ENCODE measurements around the gene DFFB.
A peak's percentile ranks its signal among the peaks of the same experiment; 100 is the strongest.

Gene DFFB

GRCh38 chr1:3898994-3899753 is 41.9 kb downstream of the DFFB start:
- DNase-seq = no peak

GRCh38 chr1:3899754-3900149 is 42.5 kb downstream of the DFFB start:
- DNase-seq = no peak

- peak; percentile 94 for DNase-seq
These were observed 43.1 kb downstream of the DFFB start, which contains the start of gene C1orf174 for GRCh38 chr1:3900150-3900968. Gene C1orf174, minus strand, starts transcription at chr1:3900272. Its CDS starts 86 bp downstream, at chr1:3900186.

GRCh38 chr1:3900969-3901529 is 43.8 kb downstream of the DFFB start:
- peak; percentile 75 for DNase-seq

- DNase-seq = peak; percentile 26
These were observed 44.8 kb downstream of the DFFB start for GRCh38 chr1:3902111-3902511.

DNA sequence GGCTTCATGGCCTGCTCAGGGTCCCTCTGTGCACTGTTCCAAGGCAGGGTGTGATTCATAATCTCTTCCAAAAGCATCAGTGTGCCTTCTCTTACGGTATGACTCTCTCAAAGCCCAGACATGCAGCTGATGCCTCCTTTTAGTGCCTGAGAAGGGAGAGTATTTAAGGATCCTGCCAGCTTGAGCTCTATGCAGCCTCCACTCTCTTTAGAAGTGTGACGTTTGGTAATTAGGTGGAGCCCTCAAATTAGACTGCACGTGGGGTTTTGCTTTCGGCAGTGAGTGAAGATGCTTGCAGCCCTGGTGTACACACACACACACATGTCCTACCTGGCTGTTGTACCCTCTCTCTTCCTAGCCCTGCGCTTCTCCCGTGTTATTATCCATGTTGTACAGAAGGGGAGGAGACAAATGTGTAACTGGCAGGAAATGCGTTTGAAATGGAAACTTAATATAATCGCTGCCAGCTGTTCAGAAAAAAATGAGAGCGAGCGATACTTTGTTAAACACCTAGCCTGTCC is 45.4 kb downstream of the DFFB start:
- no peak for DNase-seq

- DNase-seq = no peak
These were observed 46.1 kb downstream of the DFFB start for GRCh38 chr1:3903141-3904005.

DNA sequence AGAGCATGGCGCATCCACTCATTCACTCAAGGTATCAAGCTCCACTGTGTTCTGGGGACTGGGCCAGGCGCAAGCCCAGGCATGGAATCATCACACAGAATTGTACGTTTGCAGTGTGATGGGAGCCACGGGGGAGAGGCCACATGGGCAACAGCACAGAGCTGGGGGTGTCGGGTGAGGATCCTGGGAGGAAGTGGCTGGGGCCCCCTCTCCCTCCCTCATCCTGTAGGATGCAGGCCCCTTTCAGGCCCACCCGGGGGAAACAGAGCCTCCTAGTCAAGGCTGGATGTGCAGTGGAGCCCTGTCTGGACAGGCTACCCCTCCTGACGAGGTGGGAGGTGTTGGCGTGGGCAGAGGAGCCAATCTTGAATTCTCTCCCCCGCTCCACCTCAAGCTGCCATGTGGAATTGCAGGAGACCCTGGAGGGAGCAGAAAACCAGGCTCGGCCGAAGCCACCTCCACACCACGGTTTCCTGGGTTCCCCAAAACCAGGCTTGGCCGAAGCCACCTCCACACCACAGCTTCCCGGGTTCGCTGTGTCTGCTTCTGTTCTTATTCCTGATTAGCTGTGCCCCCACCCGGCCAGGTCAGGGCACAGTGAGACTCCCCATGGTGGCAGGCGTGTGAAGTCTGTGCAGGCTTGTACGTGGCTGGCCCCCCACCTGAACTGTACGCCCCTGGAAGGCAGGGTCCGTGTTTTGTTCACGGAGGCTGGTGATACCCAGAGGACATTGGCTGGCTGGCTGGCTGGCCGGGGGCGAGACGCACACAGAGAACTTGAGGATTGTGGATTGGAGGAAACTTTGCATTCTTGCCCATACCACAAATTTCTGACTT is 46.9 kb downstream of the DFFB start:
- DNase-seq = no peak

DNA sequence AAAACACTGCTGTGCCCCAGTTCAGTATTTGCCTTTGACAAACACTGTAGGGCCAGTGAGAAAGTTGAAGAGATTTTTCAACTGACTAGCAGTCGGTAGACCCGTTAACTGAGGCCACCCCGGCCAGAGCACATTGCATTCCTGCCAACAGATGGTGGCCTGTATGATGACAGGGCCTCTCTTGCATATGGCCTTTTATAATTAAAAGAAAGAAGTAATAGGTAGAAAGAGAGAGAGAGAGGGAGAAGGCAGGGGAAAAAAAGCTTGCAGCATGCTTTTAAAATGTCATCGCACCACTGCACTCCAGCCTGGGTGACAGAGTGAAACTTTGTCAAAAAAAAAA is 47.5 kb downstream of the DFFB start:
- DNase-seq = no peak

- DNase-seq = no peak
These were observed 48.1 kb downstream of the DFFB start for GRCh38 chr1:3905266-3905952.

GRCh38 chr1:3905953-3906671 is 48.8 kb downstream of the DFFB start:
- DNase-seq = no peak

GRCh38 chr1:3906672-3907020 is 49.4 kb downstream of the DFFB start:
- DNase-seq = no peak

DNA sequence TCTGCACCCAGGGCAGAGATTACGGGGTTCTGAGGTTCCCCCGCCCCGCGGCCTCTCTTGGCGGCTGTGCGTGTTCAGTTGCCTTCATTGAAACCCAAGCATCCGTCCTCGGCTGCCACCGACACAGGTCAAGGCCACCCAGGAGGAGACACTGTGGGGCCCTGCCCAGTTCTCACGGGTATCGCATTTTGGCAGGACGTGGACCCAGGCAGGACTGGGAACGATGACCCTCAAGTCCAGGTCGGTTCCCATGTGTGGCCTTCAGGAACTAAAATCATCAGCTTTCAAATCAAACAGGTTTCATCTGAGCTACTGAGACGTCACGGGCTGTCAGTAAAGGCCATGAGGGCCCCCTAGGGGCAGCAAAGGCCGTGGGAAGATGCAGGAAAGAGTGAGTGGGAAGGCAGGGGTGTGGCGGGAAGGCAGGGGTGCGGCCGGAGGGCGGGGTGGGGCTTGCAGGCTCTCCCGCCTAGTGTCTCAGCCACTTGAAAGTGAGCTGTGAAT is 49.8 kb downstream of the DFFB start:
- no peak for DNase-seq

DNA sequence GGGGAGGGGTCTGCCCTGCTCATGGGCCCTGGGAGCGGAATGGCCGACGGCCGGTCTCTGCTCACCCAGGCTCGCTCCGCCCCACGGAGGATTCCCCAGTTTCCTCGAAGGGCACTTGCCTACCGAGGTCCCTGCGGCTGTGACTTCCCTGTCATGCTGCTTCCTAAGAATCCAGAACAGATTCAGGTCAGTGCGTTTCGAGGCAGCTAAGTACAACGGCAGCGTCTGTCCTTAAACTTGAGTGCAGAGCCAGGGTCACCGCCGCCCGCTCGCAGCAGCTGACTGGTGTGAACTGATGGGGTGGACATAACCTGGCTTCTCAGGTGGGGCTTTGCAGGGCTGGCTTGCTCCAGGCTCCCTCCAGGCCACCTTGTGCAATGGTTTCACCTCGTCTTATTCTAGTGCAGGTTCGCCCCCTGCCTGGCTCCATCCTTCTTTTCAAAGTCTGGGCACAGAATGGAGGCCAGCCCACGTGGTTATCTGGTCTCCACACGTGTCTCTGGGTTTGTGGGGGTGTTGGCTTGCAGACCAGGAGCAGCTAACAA is 50.4 kb downstream of the DFFB start:
- DNase-seq = no peak

DNA sequence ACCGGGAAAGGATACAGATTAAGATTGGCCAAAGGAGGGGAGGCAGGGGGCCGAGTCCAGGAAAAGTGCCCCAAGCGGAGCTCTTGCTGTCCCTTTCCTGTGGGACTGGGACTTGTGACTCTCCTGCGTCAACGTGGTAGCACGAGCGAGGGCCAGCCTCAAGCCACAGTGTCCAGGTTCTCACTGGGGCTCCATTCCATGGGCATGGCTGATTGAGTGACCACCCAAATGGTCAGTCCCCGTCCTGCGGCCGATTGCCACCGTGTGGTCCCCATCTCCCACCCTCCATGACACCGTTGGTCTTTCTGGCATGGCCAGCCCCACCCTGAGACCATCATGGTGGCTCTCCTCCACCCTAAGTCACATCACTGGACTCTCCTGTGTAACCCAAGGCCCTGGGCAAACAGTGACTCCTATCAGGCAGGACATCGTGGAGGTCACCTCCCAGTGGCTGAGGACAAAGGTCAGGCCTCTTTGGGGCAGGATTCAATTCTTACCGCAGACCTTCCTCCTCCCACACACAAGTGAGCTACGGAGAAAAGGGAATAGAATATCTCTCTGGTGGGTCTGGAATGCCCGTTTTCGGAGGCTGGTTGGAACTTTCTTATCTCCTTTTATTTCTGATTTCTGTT is 51.7 kb downstream of the DFFB start:
- no peak for DNase-seq

- no peak for DNase-seq
These were observed 52.3 kb downstream of the DFFB start for GRCh38 chr1:3909615-3910014.

DNA sequence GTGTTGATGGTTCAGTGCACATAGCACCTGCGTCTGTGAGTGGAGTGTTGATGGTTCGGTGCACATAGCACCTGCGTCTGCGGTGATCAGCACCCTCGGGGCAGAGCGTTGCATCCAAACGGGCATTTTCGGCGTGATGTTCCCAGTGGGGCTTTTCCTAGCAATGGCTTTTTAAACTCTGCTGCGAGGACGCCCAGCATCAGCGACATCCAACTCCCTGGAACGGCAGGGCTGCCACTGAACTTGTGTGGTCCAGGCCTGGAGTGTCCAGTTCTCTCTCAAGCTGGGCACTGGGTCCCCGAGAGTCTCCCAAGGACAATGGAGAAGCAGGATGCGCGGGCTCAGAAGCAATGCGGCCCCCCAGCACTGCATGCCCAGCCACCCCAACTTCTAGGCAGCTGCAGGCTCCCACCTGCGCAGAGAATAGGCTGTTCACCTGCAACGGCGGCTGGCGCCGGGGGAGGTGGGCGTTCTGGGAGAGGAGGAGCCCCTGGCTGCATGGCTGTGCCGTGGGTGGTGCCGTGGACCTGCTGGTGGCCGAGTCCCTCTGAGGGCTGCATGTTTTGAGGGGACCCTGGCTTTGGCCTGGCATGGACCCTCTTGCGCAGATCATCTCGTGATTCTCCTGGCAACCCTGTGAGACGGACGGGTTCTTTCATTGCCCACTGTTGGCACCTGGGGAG is 52.9 kb downstream of the DFFB start:
- no peak for DNase-seq

GRCh38 chr1:3910857-3911845 is 53.9 kb downstream of the DFFB start:
- DNase-seq = peak; percentile 61
